Left lung (tissue), 10 donors: ENCODE measurements around the gene RBBP8NL. TPM values are rescaled to one million over a fixed set of nuclear protein-coding genes. Genes with fewer than 3 reads are reported as not detected.

Experiments used
- ATAC-seq: fragments of 200-7000 bp; cut with Tn5 transposase; one replicate; pipeline ENCODE4 v1.9.1; 2020; ENCODE audit warnings: moderate library complexity
- DNase-seq, 4 donors: peaks; one replicate each; pipeline ENCODE4 v3.0.0-alpha.2; 2013 to 2020
- H3K27ac ChIP-seq, 2 donors: fragments of 200-600 bp; sonication (generic) in 1 of 2; one replicate each; pipeline versions ENCODE4 v1.5.0 to v1.8.0; 2020 to 2021
- H3K27me3 ChIP-seq, 2 donors: fragments of 200-600 bp; sonication (generic) in 1 of 2; one replicate each; pipeline versions ENCODE4 v1.5.0 to v1.8.0; 2020 to 2021
- H3K36me3 ChIP-seq, 2 donors: fragments of 200-600 bp; sonication (generic) in 1 of 2; one replicate each; pipeline versions ENCODE4 v1.5.0 to v1.8.0; 2020 to 2021
- H3K4me1 ChIP-seq, 2 donors: fragments of 200-600 bp; one replicate each; pipeline ENCODE4 v1.8.0; 2021
- H3K4me3 ChIP-seq, 2 donors: fragments of 200-600 bp; sonication (generic) in 1 of 2; one replicate each; pipeline versions ENCODE4 v1.5.0 to v1.8.0; 2020 to 2021; ENCODE audit warnings: mild to moderate bottlenecking in 1 of 2
- H3K9me3 ChIP-seq, 2 donors: fragments of 200-600 bp; sonication (generic) in 1 of 2; one replicate each; pipeline versions ENCODE4 v1.5.0 to v1.8.0; 2020 to 2021
- intact Hi-C, 2 donors: fragments of 100-400 bp; cut with DNase I; formaldehyde crosslinking; loops; one replicate each; pipeline versions ENCODE4 v1.11.2 to v1.14.2; 2022
- polyA plus RNA-seq, 6 donors: library from polyadenylated mRNA; unstranded; fragments of 120-200 nt; gene quantifications; one replicate each; pipeline ENCODE4 v1.2.1, GENCODE V29; 2013; ENCODE audit not compliant: insufficient read length in 6 of 6
- total RNA-seq, 2 donors: library from RNA; stranded (reverse); fragmentation: NEBNext Ultra II Directional; extraction: Animal tissue kit (Norgen Biotek cat#: 25700); gene quantifications; one replicate each; pipeline ENCODE4 v1.2.1, GENCODE V29; 2021
- TF ChIP-seq, protein P1 (sequence below), 2 donors: fragments of 200-600 bp; sonication (generic) in 1 of 2; IDR thresholded peaks; one replicate each; pipeline versions ENCODE4 v1.5.0 to v1.8.0; 2021; ENCODE audit warnings: antibody characterized with exemption in 2 of 2
- donor health status: DM: no; HTN: yes; CAD: no.
- donor health status: DM: no; HTN: no; CAD: no.

RBBP8NL gene
- total and polyA plus RNA-seq, 8 donors: 0.97 to 4.2 (median 3.4) TPM

DNA sequence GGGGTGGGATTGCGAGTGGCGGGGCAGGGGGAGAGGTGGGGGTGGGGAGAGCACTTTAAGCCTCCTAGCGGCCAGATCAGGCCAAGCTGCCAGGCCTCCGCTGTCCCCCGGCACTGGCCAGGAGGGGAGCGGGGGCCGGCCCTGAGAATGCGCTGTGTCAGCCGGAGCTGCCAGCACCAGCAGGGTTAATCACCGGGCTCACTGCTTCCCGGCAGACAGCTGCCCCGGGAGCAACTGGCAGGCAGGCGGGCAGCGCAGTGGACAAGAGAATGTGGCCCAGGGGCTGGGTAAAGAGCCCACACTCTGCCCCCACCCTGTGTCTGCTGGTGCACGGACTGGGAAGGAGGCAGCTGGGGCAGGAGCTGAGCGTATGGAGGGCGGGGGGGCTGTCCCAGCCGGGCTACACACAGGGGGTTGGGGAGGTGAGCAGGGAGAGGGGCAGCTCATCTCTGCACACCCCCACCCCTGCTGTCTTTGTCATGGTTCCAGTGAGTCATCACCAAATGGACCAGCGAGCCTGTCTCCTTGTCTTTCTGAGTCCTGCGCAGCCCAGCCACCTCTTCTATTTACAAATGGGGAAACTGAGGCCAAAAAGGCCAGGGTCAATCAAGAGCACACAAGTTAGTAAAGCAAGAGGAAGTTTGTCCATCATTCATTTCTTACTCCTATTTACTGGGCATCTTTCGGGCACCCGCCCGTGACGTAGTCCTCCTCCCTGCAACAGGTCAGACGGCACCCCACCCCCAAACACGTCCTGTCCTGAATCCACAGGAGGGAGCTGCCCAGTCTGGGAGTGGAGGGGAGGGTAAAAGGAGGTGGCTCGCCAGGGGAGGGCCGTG lies 58.1 kb downstream of the RBBP8NL start:
- Histone ChIP-seq H3K9me3 (no peaks in the 10 kb centered on the region), H3K4me1 (peaks cover 39 to 71% of the 10 kb centered on the region in 2 donors), H3K27ac (no peak overlapping the region), H3K4me3 (peak overlapping the region in 1 of 2 donors; percentile 71), H3K27me3 (peaks cover 0 to 55% of the 10 kb centered on the region in 2 donors), H3K36me3 (no peaks in the 10 kb centered on the region)
- ATAC-seq (no peak), DNase-seq (peak in 1 of 4 donors; percentile 80)
- TF ChIP-seq, protein P1, sequence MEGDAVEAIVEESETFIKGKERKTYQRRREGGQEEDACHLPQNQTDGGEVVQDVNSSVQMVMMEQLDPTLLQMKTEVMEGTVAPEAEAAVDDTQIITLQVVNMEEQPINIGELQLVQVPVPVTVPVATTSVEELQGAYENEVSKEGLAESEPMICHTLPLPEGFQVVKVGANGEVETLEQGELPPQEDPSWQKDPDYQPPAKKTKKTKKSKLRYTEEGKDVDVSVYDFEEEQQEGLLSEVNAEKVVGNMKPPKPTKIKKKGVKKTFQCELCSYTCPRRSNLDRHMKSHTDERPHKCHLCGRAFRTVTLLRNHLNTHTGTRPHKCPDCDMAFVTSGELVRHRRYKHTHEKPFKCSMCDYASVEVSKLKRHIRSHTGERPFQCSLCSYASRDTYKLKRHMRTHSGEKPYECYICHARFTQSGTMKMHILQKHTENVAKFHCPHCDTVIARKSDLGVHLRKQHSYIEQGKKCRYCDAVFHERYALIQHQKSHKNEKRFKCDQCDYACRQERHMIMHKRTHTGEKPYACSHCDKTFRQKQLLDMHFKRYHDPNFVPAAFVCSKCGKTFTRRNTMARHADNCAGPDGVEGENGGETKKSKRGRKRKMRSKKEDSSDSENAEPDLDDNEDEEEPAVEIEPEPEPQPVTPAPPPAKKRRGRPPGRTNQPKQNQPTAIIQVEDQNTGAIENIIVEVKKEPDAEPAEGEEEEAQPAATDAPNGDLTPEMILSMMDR (IDR thresholded peaks at IDR 0.05): peak; percentile 32 to 59
- intact Hi-C loops: no loop called here

DNA sequence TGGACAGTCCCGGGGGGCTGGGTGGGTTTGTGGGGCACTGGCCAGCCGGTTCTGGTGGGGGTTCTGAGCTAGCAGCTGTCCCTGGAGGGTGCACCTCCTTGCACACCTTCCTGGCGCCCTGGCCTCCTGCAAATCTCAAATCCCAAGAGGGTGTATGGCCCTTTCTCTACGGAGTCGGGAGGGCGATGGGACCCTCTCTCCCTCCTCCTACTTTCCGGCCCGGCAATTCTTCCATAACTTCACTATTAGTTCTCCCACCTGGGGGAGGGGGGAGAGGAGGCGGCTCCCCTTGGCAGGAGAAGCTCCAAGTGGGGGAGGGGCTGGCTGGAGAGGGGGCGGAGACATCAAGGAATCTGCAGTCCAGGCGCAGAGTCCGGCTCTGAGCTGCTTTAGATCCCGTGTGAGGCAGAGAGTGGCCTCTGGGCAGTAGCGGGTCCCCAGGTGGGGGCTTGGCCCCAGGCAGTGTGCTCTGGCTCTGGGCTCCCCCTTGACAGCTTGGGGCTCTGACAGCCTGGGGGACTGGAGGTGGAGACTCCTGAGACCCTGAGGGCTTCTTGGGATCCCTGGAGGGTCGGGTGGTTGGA lies 58.9 kb downstream of the RBBP8NL start:
- Histone ChIP-seq H3K9me3 (no peaks in the 10 kb centered on the region), H3K36me3 (no peaks in the 10 kb centered on the region), H3K4me1 (peaks cover 43 to 76% of the 10 kb centered on the region in 2 donors), H3K27ac (no peak overlapping the region), H3K4me3 (peak overlapping the region in 1 of 2 donors; percentile 71), H3K27me3 (peaks cover 0 to 55% of the 10 kb centered on the region in 2 donors)
- peak in 2 of 4 donors; percentile 54 to 82 for DNase-seq
- intact Hi-C loops: no loop called here
- TF ChIP-seq, protein P1 (IDR thresholded peaks at IDR 0.05): no peak
- no peak for ATAC-seq

DNA sequence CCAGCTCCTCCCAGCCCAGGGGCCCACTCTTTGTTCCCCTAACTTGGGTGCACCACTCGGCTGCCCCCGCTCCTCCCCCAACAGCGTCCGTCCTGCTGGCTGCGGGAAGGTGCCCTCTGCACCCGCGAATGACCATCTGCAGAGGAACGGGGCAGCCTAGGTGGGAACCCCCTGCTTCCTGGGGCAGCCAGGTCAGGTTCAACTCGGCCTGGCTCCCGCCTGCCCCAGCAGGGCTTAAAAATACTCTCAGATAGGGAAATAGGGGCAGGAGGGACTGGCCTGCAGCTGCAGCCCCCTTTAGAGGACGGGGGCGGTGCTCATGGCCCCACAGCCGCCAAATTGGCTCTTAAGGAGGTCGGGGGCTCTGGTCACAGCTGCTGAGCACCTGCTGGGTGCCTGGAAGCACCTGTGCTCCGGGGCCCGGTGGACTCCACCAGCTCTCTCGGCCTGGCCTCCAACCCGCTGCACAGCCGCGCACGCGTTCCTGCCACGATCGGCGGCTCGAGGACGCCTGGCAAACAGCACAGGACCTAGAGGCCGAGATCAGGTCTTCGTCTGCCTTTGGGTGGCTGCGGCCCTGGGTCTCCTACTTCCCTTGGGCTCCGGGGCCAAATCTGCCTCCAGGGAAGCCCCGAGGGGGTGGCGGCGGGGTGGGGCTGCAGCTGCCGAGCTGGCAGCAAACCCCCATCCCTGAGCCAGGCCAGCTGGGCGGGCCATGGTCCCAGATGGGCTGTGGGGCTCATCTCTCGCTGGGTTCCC lies 59.5 kb downstream of the RBBP8NL start:
- H3K4me3 ChIP-seq: peak overlapping the region; percentile 56 to 71
- TF ChIP-seq, protein P1 (IDR thresholded peaks at IDR 0.05): no peak
- H3K36me3 ChIP-seq: no peaks in the 10 kb centered on the region
- peak overlapping the region in 1 of 2 donors; percentile 86 for H3K27ac ChIP-seq
- ATAC-seq (no peak), DNase-seq (peak in 2 of 4 donors; percentile 53 to 86)
- H3K4me1 ChIP-seq: peaks cover 43 to 83% of the 10 kb centered on the region in 2 donors
- intact Hi-C loops: no loop called here
- H3K27me3 ChIP-seq: peaks cover 0 to 55% of the 10 kb centered on the region in 2 donors
- no peaks in the 10 kb centered on the region for H3K9me3 ChIP-seq

DNA sequence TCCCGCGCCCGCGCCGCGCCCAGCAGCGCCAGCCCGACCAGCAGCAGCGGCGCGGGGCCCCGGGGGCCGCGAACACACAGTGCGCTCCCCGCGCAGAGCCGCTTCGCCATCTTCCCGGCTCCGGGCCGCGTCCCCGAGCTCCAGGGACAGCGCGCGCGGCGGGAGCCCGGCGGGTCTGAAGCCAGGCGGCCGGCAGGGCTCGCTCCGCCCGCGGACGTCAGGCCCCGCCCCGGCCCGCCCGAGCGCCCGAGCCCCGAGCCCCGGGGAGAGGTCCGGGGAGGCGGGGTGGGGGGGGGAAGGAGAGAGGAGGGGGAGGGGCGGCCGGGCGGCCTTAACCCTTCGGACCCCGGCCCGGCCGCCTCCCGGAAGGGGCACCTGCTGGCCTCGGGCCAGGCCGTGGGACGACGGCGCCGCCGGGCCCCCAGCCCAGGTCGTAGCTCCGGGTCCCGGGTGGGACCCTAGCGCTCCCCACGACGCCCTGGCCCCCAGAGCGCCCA lies 60.2 kb downstream of the RBBP8NL start, which contains the start of gene LAMA5:
TSS of gene LAMA5 (minus strand) at position 177 of the 497 bp plus-strand sequence. CDS start at position 110, 67 bp downstream.
- Histone ChIP-seq H3K27me3 (peaks cover 0 to 55% of the 10 kb centered on the region in 2 donors), H3K27ac (peak within 1 kb of the TSS; percentile 79 to 86), H3K4me3 (peak within 1 kb of the TSS; percentile 56 to 71), H3K36me3 (peaks cover 0 to 2% of the 10 kb centered on the region in 2 donors), H3K4me1 (peaks cover 43 to 89% of the 10 kb centered on the region in 2 donors), H3K9me3 (no peaks in the 10 kb centered on the region)
- peak; percentile 36 for ATAC-seq
- intact Hi-C loops: no loop called here
- TF ChIP-seq, protein P1 (IDR thresholded peaks at IDR 0.05): no peak
- peak in 2 of 4 donors; percentile 59 to 89 for DNase-seq
